SK-N-SH treated with all-trans-retinoic acid at 6 μM for 48 hours (cell line): ENCODE data around the gene IP6K3.

Source experiments
- ATAC-seq: fragments of 200-7000 bp; cut with Tn5 transposase; 3 replicates; pipeline ENCODE4 v1.9.1; 2020; ENCODE audit warnings: mild to moderate bottlenecking, moderate library complexity
- ARNTL ChIP-seq: fragments of 450-650 bp; formaldehyde crosslinking; IDR thresholded peaks from 2 replicates; pipeline ENCODE4 v1.5.0; 2020; ENCODE audit warnings: low read depth, mild to moderate bottlenecking, moderate library complexity, borderline replicate concordance
- BACH2 ChIP-seq: fragments of 250-450 bp; sonication (Bioruptor Pico); IDR thresholded peaks from 2 replicates; pipeline ENCODE4 v1.9.0; 2021; ENCODE audit warnings: mild to moderate bottlenecking, borderline replicate concordance
- CSDC2 ChIP-seq: fragments of 250-450 bp; sonication (Bioruptor Pico); IDR thresholded peaks from 2 replicates; pipeline ENCODE4 v1.5.0; 2020; ENCODE audit warnings: mild to moderate bottlenecking, moderate library complexity
- ESRRG ChIP-seq: fragments of 250-450 bp; sonication (Bioruptor Pico); IDR thresholded peaks from 2 replicates; pipeline ENCODE4 v1.6.1; 2021; ENCODE audit warnings: mild to moderate bottlenecking
- GLIS3 ChIP-seq: fragments of 250-450 bp; sonication (Bioruptor Pico); IDR thresholded peaks from 2 replicates; pipeline ENCODE4 v1.5.0; 2020; ENCODE audit warnings: mild to moderate bottlenecking, moderate library complexity
- ISL1 ChIP-seq: fragments of 250-450 bp; sonication (Bioruptor Pico); IDR thresholded peaks from 2 replicates; pipeline ENCODE4 v2.1.2; 2022; ENCODE audit warnings: mild to moderate bottlenecking, moderate library complexity
- OSR1 ChIP-seq: fragments of 250-450 bp; sonication (Bioruptor Pico); IDR thresholded peaks from 2 replicates; pipeline ENCODE4 v1.8.0; 2022; ENCODE audit warnings: moderate library complexity, mild to moderate bottlenecking, inconsistent platforms
- PPARA ChIP-seq: fragments of 250-450 bp; sonication (Bioruptor Pico); IDR thresholded peaks from 2 replicates; pipeline ENCODE4 v1.5.0; 2020; ENCODE audit warnings: mild to moderate bottlenecking, borderline replicate concordance
- RARB ChIP-seq: fragments of 250-450 bp; sonication (Bioruptor Pico); IDR thresholded peaks from 2 replicates; pipeline ENCODE4 v1.8.0; 2021; ENCODE audit warnings: mild to moderate bottlenecking, moderate library complexity
- SNAI2 ChIP-seq: fragments of 250-450 bp; sonication (Bioruptor Pico); IDR thresholded peaks from 2 replicates; pipeline ENCODE4 v1.5.0; 2020; ENCODE audit warnings: mild to moderate bottlenecking, moderate library complexity
- TCF4 ChIP-seq: fragments of 250-450 bp; sonication (Bioruptor Pico); IDR thresholded peaks from 2 replicates; pipeline ENCODE4 v1.8.0; 2021; ENCODE audit warnings: mild to moderate bottlenecking, moderate library complexity, borderline replicate concordance
- TOX ChIP-seq: fragments of 250-450 bp; sonication (Bioruptor Pico); IDR thresholded peaks from 2 replicates; pipeline ENCODE4 v1.8.0; 2021; ENCODE audit warnings: mild to moderate bottlenecking, moderate library complexity, borderline replicate concordance
- ZC3H10 ChIP-seq: fragments of 250-450 bp; sonication (Bioruptor Pico); IDR thresholded peaks from 2 replicates; pipeline ENCODE4 v1.5.1; 2021; ENCODE audit warnings: mild to moderate bottlenecking, moderate library complexity
- ZFP3 ChIP-seq: fragments of 250-450 bp; sonication (Bioruptor Pico); IDR thresholded peaks from 2 replicates; pipeline ENCODE4 v1.5.0; 2020; ENCODE audit warnings: mild to moderate bottlenecking, moderate library complexity
- ZFP30 ChIP-seq: fragments of 450-650 bp; formaldehyde crosslinking; IDR thresholded peaks from 2 replicates; pipeline ENCODE4 v1.5.0; 2022; ENCODE audit warnings: mild to moderate bottlenecking, moderate library complexity
- ZNF565 ChIP-seq: fragments of 450-650 bp; formaldehyde crosslinking; conservative IDR thresholded peaks from 2 replicates; pipeline ENCODE4 v1.5.0; 2020; ENCODE audit warnings: low read depth, mild to moderate bottlenecking, moderate library complexity
- ZNF70 ChIP-seq: fragments of 450-650 bp; formaldehyde crosslinking; IDR thresholded peaks from 2 replicates; pipeline ENCODE4 v1.5.0; 2020; ENCODE audit warnings: mild to moderate bottlenecking, moderate library complexity
- ZNF8 ChIP-seq: fragments of 450-650 bp; formaldehyde crosslinking; IDR thresholded peaks from 2 replicates; pipeline ENCODE4 v1.5.0; 2020; ENCODE audit warnings: mild to moderate bottlenecking, moderate library complexity
- TF ChIP-seq, protein P1 (sequence below): fragments of 250-450 bp; sonication (Bioruptor Pico); IDR thresholded peaks from 2 replicates; pipeline ENCODE4 v1.8.0; 2020; ENCODE audit warnings: mild to moderate bottlenecking, moderate library complexity, borderline replicate concordance
- TF ChIP-seq, protein P2 (sequence below): fragments of 250-450 bp; sonication (Bioruptor Pico); IDR thresholded peaks from 2 replicates; pipeline ENCODE4 v1.5.0; 2020; ENCODE audit warnings: mild to moderate bottlenecking, moderate library complexity
- TF ChIP-seq, protein P3 (sequence below): fragments of 250-450 bp; sonication (Bioruptor Pico); IDR thresholded peaks from 2 replicates; pipeline ENCODE4 v1.5.1; 2020; ENCODE audit warnings: low read depth, mild to moderate bottlenecking, moderate library complexity
- TF ChIP-seq, protein P4 (sequence below): fragments of 250-450 bp; sonication (Bioruptor Pico); IDR thresholded peaks from 2 replicates; pipeline ENCODE4 v1.8.0; 2021; ENCODE audit warnings: low read depth, mild to moderate bottlenecking, moderate library complexity, borderline replicate concordance
- TF ChIP-seq, protein P5 (sequence below): fragments of 250-450 bp; sonication (Bioruptor Pico); IDR thresholded peaks from 2 replicates; pipeline ENCODE4 v1.5.1; 2021; ENCODE audit warnings: mild to moderate bottlenecking, moderate library complexity

Gene IP6K3

DNA sequence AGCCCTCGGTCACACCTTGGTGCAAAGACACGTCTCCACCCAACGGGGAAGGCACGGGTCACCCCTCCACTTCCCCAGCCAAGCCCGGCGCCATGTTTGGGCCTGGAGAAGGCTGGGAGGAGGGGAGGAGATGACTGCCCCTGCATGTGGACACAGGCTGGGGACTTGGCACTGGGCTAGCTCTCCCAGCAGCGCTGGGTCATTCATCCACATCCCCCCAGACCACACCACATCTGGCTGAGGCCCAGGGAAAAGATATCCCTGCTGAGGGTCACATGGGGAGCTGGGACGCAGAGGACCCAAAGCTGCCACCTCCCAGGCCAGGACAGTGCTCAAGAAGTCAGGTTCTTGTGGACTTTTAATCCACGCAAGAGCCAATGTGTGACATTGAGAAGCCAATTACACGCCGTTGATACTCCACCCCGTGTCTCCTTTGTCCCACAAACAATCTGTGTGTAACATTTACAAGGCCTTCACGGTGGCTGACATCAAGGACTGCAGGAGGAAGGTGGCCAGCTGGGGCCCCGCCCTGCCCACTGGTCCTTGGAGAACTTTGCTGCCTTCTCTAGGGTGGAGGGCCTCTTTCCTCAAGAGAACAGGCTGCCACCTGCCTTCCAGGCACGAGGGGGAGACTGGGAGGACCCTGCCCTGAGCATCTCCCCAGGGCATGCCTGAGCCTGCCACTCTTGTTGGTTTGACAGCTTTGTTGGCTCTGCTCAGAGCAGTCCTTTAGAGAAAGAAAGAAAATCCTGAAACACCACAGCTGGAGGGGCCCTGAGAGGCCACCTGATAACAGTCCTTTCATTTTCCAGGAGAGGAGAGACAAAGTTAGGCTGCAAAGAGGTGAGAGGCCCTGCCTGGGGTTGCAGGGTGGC lies 5.3 kb upstream of the IP6K3 start:
- no peak for ATAC-seq
- TF ChIP-seq ZNF70 (CRISPR knock-in tag) (no peak), RARB (no peak), GLIS3 (CRISPR knock-in tag) (no peak), ZFP30 (CRISPR knock-in tag) (no peak), ARNTL (CRISPR knock-in tag) (no peak), PPARA (CRISPR knock-in tag) (no peak), ZNF8 (no peak)

DNA sequence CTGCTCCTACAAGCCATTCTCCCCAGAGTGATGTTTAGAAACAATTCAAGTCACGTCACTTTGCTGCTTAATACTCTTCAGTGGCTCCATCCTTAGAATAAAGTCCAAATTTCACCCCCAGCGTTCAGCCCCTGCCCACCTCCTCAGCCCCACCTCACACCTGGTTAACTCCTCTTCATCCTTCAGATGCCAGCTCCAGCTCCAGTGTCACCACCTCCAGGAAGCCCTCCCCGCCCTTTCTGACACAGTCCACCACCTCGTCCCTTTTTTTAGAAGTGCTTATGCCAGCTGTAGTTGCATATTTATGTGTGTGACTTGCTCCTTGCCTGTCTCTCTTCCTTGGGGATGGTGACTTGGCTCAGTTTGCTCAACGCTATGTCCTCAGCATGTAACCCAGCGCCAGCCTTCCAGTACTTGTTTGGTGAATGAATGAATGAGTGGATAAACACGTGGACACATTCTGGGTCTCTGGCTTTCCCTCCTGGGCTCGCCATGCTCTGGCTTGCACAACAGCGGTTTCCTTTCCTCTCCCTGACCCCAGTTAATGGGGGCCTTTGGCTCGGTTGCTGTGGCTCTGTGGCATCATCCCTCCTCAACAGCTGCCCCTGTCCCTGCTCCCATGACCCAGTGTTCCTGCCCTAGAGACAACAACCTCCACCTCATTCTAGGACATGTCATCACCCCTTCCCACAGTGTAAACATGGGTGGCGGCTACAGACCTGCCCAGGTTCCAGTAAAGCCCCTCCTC lies 3.7 kb upstream of the IP6K3 start:
- ATAC-seq: no peak

DNA sequence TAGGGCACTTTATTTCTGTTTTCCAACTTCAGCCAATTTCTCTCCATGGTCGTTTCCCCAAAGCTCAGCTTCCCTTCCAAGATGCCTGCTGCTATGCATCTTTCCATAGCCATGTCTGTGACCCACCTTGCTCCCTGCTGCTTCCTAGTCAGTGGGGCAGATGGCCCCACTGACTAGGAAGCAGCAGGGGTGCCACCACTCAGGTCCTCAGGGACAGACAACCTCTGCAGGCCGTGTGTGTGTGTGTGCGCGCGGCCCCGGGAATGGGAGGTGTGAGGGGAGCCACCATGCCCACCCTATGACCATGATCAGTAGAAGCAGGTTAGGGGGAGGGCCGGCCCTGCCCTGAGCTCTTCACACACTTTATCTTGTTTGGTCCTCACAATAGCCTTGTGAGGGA lies 2.7 kb upstream of the IP6K3 start:
- no peak for ATAC-seq
- TF ChIP-seq TCF4 (CRISPR knock-in tag) (no peak), GLIS3 (CRISPR knock-in tag) (no peak), ZFP3 (CRISPR knock-in tag) (no peak), ARNTL (CRISPR knock-in tag) (no peak), BACH2 (CRISPR knock-in tag) (no peak), CSDC2 (no peak), RARB (no peak), SNAI2 (no peak), ZNF565 (CRISPR knock-in tag) (no peak), OSR1 (no peak), ISL1 (no peak), ZC3H10 (no peak), ZNF8 (no peak), TOX (CRISPR knock-in tag) (no peak)
- TF ChIP-seq, protein P1, sequence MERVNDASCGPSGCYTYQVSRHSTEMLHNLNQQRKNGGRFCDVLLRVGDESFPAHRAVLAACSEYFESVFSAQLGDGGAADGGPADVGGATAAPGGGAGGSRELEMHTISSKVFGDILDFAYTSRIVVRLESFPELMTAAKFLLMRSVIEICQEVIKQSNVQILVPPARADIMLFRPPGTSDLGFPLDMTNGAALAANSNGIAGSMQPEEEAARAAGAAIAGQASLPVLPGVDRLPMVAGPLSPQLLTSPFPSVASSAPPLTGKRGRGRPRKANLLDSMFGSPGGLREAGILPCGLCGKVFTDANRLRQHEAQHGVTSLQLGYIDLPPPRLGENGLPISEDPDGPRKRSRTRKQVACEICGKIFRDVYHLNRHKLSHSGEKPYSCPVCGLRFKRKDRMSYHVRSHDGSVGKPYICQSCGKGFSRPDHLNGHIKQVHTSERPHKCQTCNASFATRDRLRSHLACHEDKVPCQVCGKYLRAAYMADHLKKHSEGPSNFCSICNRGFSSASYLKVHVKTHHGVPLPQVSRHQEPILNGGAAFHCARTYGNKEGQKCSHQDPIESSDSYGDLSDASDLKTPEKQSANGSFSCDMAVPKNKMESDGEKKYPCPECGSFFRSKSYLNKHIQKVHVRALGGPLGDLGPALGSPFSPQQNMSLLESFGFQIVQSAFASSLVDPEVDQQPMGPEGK: no peak
- TF ChIP-seq, protein P2, sequence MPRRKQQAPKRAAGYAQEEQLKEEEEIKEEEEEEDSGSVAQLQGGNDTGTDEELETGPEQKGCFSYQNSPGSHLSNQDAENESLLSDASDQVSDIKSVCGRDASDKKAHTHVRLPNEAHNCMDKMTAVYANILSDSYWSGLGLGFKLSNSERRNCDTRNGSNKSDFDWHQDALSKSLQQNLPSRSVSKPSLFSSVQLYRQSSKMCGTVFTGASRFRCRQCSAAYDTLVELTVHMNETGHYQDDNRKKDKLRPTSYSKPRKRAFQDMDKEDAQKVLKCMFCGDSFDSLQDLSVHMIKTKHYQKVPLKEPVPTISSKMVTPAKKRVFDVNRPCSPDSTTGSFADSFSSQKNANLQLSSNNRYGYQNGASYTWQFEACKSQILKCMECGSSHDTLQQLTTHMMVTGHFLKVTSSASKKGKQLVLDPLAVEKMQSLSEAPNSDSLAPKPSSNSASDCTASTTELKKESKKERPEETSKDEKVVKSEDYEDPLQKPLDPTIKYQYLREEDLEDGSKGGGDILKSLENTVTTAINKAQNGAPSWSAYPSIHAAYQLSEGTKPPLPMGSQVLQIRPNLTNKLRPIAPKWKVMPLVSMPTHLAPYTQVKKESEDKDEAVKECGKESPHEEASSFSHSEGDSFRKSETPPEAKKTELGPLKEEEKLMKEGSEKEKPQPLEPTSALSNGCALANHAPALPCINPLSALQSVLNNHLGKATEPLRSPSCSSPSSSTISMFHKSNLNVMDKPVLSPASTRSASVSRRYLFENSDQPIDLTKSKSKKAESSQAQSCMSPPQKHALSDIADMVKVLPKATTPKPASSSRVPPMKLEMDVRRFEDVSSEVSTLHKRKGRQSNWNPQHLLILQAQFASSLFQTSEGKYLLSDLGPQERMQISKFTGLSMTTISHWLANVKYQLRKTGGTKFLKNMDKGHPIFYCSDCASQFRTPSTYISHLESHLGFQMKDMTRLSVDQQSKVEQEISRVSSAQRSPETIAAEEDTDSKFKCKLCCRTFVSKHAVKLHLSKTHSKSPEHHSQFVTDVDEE (CRISPR knock-in tag): no peak
- TF ChIP-seq, protein P3, sequence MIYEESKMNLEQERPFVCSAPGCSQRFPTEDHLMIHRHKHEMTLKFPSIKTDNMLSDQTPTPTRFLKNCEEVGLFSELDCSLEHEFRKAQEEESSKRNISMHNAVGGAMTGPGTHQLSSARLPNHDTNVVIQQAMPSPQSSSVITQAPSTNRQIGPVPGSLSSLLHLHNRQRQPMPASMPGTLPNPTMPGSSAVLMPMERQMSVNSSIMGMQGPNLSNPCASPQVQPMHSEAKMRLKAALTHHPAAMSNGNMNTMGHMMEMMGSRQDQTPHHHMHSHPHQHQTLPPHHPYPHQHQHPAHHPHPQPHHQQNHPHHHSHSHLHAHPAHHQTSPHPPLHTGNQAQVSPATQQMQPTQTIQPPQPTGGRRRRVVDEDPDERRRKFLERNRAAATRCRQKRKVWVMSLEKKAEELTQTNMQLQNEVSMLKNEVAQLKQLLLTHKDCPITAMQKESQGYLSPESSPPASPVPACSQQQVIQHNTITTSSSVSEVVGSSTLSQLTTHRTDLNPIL (CRISPR knock-in tag): no peak
- TF ChIP-seq, protein P4, sequence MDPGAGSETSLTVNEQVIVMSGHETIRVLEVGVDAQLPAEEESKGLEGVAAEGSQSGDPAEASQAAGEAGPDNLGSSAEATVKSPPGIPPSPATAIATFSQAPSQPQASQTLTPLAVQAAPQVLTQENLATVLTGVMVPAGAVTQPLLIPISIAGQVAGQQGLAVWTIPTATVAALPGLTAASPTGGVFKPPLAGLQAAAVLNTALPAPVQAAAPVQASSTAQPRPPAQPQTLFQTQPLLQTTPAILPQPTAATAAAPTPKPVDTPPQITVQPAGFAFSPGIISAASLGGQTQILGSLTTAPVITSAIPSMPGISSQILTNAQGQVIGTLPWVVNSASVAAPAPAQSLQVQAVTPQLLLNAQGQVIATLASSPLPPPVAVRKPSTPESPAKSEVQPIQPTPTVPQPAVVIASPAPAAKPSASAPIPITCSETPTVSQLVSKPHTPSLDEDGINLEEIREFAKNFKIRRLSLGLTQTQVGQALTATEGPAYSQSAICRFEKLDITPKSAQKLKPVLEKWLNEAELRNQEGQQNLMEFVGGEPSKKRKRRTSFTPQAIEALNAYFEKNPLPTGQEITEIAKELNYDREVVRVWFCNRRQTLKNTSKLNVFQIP (CRISPR knock-in tag): no peak
- TF ChIP-seq, protein P5, sequence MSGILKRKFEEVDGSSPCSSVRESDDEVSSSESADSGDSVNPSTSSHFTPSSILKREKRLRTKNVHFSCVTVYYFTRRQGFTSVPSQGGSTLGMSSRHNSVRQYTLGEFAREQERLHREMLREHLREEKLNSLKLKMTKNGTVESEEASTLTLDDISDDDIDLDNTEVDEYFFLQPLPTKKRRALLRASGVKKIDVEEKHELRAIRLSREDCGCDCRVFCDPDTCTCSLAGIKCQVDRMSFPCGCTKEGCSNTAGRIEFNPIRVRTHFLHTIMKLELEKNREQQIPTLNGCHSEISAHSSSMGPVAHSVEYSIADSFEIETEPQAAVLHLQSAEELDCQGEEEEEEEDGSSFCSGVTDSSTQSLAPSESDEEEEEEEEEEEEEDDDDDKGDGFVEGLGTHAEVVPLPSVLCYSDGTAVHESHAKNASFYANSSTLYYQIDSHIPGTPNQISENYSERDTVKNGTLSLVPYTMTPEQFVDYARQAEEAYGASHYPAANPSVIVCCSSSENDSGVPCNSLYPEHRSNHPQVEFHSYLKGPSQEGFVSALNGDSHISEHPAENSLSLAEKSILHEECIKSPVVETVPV (CRISPR knock-in tag): no peak

More for the DNA sequence above, 3.7 kb upstream of the IP6K3 start:
- peak; percentile 45; the same call in 1 of the 2 replicates for TF ChIP-seq ZFP3 (CRISPR knock-in tag)
- no peak for TF ChIP-seq ESRRG (CRISPR knock-in tag)
- TF ChIP-seq, all 23 proteins: peak for 1
